Stimulated activated CD8-positive, alpha-beta memory T cell treated with anti-CD3 and anti-CD28 coated beads, Interleukin-12 subunit alpha, Interleukin-12 subunit beta, amount 100 ng/mL, for 24 hours (primary cell): ENCODE results near the gene CLCN1.
"Not testable (repeated sequence)": the region's sequence is repeated elsewhere in the genome, so short reads cannot be mapped to it uniquely, and the experiment has no call there.

Experiments
- DNase-seq: peaks from one replicate; pipeline ENCODE4 v3.0.0-alpha.2; 2020; ENCODE audit errors: extremely low read depth

The CLCN1 gene

DNA sequence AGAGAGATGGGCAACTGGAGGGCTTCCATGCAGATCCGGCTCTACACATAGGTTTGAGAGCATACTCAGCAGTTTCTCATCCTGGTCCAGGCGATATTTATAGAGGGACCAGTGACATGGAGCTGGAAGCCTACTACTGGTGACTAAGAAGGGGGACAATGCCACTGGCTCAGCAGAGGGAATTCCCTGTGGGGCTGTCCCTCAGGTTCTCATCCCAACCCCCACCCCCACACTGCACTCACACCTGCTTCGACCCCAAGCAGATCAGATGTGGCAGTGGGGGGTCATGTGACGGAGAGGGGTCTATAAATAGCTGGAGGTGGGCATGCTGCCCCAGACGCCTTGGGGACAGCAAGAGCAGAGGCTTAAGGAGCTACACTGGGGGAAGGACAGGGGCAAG lies at the start of gene CLCN1:
Gene CLCN1 (plus strand): TSS at position 336 of the 400 bp plus-strand sequence. CDS start 102 bp downstream, outside the sequence.
- DNase-seq: no peak

- DNase-seq: no peak
Measured at GRCh38 chr7:143269251-143269650, 46.7 kb upstream of the CLCN1 start.

GRCh38 chr7:143271240-143271639 lies 44.7 kb upstream of the CLCN1 start:
- no peak for DNase-seq

GRCh38 chr7:143272871-143273270 lies 43.0 kb upstream of the CLCN1 start:
- no peak for DNase-seq

- DNase-seq: no peak
Measured at GRCh38 chr7:143279186-143280098, 36.5 kb upstream of the CLCN1 start.

- DNase-seq: no peak
Measured at GRCh38 chr7:143280160-143280559, 35.8 kb upstream of the CLCN1 start.

DNA sequence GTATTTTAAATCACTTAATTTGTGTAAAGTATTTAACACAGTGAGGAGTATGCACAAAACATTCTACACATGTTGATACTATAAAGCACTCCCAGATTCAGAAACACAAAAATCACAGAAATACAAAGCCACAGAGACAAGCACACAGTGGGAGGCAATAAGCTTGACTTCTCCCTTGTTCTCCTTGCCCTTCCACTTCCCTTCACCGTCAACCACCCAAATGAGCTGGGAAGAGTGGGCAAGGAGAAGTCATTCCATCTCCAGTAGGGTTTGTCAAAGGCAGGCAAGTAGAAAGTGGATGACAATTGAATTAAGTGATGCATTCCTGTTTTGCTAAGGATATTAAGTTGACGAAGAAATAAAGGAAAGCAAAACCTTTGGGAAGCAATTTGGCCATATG lies 35.3 kb upstream of the CLCN1 start:
- no peak for DNase-seq

- no peak for DNase-seq
Measured at GRCh38 chr7:143281529-143281928, 34.4 kb upstream of the CLCN1 start.

GRCh38 chr7:143282124-143282523 lies 33.8 kb upstream of the CLCN1 start:
- no peak for DNase-seq

DNA sequence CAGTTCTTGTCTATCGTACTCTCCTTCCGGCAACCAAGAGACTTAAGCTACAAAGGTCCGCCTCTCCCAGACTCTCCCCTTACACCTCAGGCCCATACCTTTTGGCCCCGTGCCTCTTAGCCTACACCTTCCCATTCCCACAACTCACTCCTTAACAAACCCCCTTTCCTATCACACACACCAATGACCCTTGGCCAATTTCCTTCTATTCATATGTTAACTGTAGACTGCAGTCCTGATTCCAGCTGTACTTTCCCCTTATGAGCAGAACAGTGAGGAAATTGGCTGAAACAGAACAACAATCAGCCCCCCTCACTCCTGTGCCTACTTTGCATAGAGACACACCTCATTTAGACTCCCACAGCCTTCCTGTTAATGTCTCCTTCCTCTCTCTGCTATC lies 32.5 kb upstream of the CLCN1 start:
- no peak for DNase-seq

DNA sequence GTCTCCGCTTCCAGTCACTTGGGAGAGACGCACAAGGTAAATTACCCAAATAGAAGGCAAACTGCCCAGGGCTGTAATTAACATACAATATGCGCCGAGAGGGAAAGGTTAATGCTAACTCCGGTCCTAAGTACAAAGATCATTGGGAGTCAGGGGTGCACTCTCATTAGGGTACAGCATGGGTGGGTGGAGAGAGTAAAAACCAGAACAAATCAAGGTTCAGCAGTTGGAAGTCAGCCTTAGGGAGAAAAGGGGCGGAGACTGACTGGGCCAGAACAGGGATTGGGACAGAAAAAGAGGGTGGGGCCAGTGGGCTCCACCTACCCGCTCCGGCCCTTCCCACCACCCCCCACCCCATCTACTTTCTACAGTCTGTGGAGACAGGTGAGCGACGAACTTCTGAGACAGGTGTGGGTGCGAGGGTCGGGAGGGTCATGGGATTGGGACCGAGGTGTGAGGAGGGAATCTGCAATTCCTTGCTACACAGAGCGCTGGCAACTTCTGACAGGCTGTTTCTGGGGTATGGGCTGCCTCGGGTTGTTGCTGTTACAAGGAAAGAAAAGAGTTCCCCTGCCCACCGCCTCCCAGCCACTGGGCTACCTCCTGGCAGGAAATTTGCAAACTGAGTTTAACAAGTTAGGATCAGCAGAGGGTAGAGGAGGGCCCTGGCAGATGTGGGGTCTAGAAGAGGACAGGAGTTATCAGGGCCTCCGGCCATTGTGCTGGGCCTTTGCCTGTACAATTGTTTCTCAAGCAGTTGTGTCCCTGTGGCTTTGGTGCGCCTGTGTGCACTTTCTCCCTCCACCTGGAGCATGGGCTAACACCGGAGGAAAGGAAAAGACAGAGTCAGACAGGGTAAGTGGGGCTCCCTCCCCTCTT lies 31.1 kb upstream of the CLCN1 start, which contains the start of gene TMEM139:
Gene TMEM139 (plus strand): TSS at position 368 of the 879 bp plus-strand sequence. CDS start 1,000 bp downstream, outside the sequence.
- no peak for DNase-seq

- no peak for DNase-seq
Measured at GRCh38 chr7:143285470-143285778, 30.5 kb upstream of the CLCN1 start.

- DNase-seq: no peak
Measured at GRCh38 chr7:143285806-143286521, 29.9 kb upstream of the CLCN1 start.

- DNase-seq: no peak
Measured at GRCh38 chr7:143286522-143286890, 29.4 kb upstream of the CLCN1 start.

DNA sequence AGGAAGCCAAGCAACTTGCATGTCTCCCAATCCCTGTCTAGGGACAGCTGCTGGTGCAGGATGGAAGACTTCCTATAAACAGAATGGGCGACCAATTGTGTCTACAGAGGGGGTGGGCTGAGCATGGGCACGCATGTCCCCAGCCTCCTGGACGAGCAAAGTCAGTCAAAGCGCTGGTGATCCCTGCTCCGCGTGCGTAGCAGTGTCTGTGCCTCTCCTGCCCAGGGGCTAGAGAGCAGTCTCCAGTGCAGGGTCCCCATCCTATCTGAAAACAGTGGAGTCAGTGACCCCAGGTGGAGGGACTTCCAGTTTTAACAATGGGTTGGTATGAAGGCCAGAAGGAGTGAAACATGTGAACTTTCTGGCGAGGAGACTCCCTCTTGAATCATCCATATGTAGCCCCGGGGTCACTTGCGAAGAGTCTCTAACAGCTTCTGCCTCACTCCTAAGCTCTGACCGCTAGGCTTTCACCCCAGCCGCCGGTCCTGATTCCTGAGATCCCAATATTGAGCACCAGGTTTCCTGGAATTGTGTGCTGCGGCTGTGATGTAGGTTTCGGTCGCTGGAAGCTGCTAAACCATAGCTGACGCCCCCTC lies 28.5 kb upstream of the CLCN1 start:
- DNase-seq: no peak

- peak; percentile 98 for DNase-seq
Measured at GRCh38 chr7:143287935-143288826, 27.7 kb upstream of the CLCN1 start, which contains the start of gene CASP2. Gene CASP2, plus strand, starts transcription at chr7:143288351. Its CDS starts 105 bp downstream, at chr7:143288456.

DNA sequence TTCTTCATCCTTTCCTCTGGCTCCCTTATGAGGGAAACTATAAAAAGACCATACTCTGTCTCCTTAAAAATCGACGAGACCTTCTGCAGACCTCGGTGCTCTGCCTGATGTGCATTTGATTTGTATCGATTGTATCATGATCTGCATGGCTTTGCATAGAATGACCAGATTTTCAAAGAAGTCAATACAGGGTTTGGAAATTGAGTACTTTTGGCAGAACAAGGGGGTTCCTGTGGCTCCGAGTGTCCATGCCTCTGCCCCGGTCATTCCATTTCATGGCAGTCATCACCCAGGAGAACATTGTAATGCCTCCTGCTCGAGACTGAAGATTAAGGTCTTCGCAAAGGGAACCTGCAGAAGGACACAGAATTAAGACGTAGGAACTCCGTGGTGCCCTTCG lies 27.1 kb upstream of the CLCN1 start:
- DNase-seq: no peak

DNA sequence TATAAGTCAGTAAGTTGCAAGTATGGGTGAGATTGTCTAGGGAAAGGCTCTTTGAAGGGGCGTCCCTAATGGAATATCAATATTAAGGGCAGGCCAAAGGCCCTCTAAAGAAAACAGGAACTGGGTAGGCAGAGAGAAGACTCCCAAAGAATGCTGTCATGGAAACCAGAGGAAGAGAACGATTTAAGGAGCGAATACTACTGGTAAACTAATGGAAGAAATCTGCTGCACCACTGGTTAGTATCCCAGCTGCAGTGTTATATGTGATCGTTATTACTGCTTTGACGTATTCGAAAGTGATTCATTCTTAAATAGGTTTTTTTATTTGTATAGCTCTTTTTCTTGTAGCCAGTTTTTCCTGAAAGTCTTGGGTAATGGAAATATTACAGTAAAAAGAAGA lies 26.5 kb upstream of the CLCN1 start:
- DNase-seq: no peak

GRCh38 chr7:143289888-143290287 lies 26.0 kb upstream of the CLCN1 start:
- DNase-seq: not testable (repeated sequence)

GRCh38 chr7:143290293-143290692 lies 25.6 kb upstream of the CLCN1 start:
- DNase-seq: no peak
